Ectodermal cell (in vitro differentiated cells): ENCODE measurements around the gene ZRANB2.

Source experiments
- H3K27ac ChIP-seq: 2 replicates; pipeline ENCODE4 v1.7.0; 2013; ENCODE audit warnings: mild to moderate bottlenecking, low read depth, low read length; ENCODE audit not compliant: insufficient read depth, poor library complexity, severe bottlenecking
- H3K27me3 ChIP-seq: 2 replicates; pipeline ENCODE4 v1.7.0; 2013; ENCODE audit warnings: mild to moderate bottlenecking, low read length; ENCODE audit not compliant: insufficient read depth, control insufficient read depth, poor library complexity, severe bottlenecking
- H3K36me3 ChIP-seq: one replicate; pipeline ENCODE4 v1.7.0; 2013; ENCODE audit warnings: low read length; ENCODE audit not compliant: control insufficient read depth, insufficient read depth
- H3K4me1 ChIP-seq: one replicate; pipeline ENCODE4 v1.7.0; 2013; ENCODE audit warnings: low read length; ENCODE audit not compliant: control insufficient read depth, insufficient read depth
- H3K4me3 ChIP-seq: 2 replicates; pipeline ENCODE4 v1.7.0; 2013; ENCODE audit warnings: low read depth, low read length, control low read depth; ENCODE audit not compliant: insufficient read depth
- H3K9me3 ChIP-seq: 2 replicates; pipeline ENCODE4 v1.7.0; 2013; ENCODE audit warnings: mild to moderate bottlenecking, low read length, moderate library complexity; ENCODE audit not compliant: control insufficient read depth
- WGBS, 2 experiments: methylation state at CpG; one replicate each; pipeline ENCODE4 v1.1.7; 2013; ENCODE audit warnings: missing lambda C conversion rate in 2 of 2; 5-methylcytosine and 5-hydroxymethylcytosine counted together

The ZRANB2 gene

DNA sequence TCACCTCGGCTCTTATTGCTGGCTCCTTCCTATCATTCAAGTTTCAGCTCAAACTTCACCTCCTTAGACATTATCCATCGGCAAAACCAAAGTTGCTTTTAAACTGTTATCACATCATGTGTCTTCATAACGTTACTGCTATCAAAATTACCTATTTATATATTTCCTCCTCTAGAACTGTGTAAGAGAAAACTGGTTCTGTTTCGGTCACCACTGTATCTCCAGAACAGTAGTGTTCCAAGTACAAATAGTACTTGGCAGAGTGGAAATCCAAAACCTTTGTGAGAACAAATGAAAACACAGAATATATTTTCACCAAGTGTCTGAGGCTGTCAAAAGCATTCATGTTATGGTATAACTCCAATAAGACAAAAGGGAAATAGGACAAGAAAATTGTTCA, 9.1 kb downstream of the ZRANB2 start:
- Histone ChIP-seq H3K4me1 (no peaks in the 10 kb centered on the region), H3K4me3 (no peak overlapping the region), H3K9me3 (no peaks in the 10 kb centered on the region), H3K36me3 (peaks cover 34% of the 10 kb centered on the region), H3K27ac (no peak overlapping the region), H3K27me3 (no peaks in the 10 kb centered on the region)
- WGBS, 2 experiments, result 96 to 98% methylated on average over 4 of the region's 4 CpGs

DNA sequence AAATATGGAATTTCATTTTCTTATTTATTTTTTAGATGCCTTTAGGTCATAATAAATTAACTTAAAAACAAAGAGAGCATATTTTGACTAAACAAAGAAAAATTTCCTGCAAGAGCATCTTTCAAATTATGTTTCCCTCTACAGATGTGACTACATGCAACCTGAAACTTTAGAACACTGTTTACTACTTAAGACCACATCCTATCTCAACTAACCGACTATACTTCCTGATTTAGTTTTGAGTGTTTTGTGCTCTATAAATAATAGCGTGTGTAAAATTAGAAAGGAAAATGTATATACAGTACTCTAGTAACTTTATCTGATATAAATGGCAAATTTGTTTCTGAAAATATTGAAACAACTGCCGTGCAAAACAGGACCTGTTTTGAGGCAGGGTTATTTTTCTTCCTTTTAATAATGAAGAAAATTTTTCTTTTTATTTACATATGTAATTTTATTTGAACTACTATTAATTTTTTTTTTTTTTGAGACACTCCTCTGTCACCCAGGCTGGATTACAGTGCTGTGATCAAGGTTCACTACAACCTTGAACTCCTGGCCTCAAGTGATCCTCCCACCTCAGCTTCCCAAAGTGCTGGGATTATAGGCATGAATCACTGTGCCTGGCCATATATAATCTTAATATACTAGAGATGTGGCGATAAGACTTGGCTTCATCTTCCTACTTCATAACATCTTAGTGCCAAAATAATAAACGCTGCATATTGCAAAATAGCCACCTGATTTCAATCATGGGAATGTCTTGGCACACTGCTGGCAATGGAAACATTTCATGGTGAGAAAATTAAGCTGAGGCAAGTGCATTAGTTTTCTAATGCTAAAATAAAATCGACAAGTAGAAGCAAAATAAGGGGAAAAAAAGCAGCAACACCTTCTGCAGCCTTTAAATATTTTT, 12.3 kb downstream of the ZRANB2 start:
- WGBS, 2 experiments, result 93 to 96% methylated on average over 3 to 4 of the region's 6 CpGs
- Histone ChIP-seq H3K9me3 (no peaks in the 10 kb centered on the region), H3K36me3 (peaks cover 43% of the 10 kb centered on the region), H3K27ac (no peak overlapping the region), H3K4me1 (no peaks in the 10 kb centered on the region), H3K27me3 (no peaks in the 10 kb centered on the region), H3K4me3 (no peak overlapping the region)

DNA sequence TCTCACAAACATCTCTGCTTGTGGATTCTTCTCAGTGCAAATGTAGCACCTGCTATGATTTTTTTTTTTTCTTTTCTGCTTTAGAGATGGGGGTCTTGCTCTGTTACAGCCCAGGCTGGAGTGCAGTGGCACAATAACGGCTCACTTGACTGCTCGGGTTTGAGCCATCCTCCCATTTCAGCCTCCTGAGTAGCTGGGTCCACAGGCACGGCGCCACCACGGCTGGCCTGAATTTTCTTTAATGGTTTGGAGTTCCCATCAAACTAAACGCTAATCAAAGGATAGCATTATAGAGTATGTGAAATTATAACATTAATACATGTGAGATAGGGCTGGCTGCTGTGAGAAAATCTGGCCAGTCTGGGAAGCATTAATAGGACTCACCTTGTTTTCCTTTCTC, 26.0 kb downstream of the ZRANB2 start:
- Histone ChIP-seq H3K4me3 (no peak overlapping the region), H3K4me1 (no peaks in the 10 kb centered on the region), H3K27ac (no peak overlapping the region), H3K9me3 (no peaks in the 10 kb centered on the region), H3K36me3 (no peaks in the 10 kb centered on the region), H3K27me3 (no peaks in the 10 kb centered on the region)
- WGBS, 2 experiments, result 86 to 95% methylated on average over 5 to 6 of the region's 6 CpGs

DNA sequence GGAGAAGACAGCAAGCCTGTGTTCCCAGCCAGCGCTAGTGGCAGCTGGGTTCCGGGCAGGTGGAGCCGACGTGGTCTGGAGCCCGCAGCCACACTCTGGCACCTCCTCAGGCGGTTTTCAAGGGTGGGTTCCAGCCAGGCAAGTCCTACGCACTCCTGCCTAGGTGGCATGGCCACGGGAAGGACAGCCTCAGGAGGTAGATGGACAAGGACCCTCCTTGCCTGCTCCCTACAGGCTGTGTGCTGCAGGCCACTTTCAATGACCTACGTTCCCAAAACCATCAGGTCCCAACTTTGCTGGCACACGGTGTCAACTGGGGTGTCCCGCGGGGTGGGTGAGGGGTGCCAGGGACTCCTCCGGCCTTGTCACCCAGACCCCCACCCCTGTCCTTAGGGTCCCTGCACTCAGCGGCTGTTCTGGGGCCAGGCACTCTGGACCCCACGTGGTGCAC, 26.5 kb downstream of the ZRANB2 start:
- no peaks in the 10 kb centered on the region for H3K9me3 ChIP-seq
- H3K4me3 ChIP-seq, result no peak overlapping the region
- no peaks in the 10 kb centered on the region for H3K36me3 ChIP-seq
- H3K4me1 ChIP-seq, result no peaks in the 10 kb centered on the region
- WGBS, 2 experiments, result 93 to 94% methylated on average over 15 of the region's 15 CpGs
- H3K27me3 ChIP-seq, result peaks cover 2% of the 10 kb centered on the region
- H3K27ac ChIP-seq, result no peak overlapping the region

DNA sequence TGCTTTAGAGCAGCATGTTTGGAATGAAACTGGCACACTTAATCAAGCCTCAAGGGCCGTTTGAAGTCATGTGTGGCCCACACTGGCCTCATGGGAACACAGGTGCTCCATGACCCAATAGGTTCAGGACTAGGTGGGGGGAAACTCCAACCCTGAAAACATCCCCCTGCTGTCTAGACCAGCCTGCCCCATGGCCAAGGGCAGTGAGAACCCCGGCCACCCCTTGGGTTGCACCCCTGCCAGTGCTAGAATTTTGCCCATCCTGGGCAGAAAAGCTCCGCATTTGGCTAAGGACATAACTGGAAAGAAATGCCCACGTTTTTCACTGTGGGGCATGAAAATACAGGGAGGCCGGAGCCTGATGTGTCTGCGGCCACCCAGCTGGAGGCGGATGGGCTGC, 27.1 kb downstream of the ZRANB2 start:
- peaks cover 7% of the 10 kb centered on the region for H3K27me3 ChIP-seq
- H3K36me3 ChIP-seq, result no peaks in the 10 kb centered on the region
- no peaks in the 10 kb centered on the region for H3K4me1 ChIP-seq
- H3K4me3 ChIP-seq, result no peak overlapping the region
- H3K9me3 ChIP-seq, result no peaks in the 10 kb centered on the region
- no peak overlapping the region for H3K27ac ChIP-seq
- 75 to 92% methylated on average over 6 to 7 of the region's 7 CpGs for WGBS, 2 experiments

DNA sequence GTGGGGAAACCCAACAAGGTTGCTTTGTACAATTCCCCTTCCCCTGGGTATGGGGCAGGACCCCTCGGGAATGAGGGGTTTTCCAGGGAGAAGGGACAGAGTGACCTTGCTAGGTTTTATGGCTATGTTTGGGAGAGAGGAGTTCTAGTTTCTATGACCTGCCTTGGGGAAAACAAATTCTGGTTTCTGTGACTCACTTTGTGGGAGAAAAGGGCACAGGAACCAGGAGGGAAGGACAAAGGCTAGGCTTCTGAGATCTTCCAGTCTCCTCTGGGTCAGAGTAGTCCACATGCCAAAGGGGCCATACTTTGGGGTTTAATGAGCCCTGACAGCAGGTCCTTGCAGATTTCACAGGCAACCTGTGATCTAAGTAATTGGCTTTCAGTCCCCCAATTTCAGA, 27.7 kb downstream of the ZRANB2 start:
- H3K27ac ChIP-seq, result no peak overlapping the region
- no peaks in the 10 kb centered on the region for H3K4me1 ChIP-seq
- H3K27me3 ChIP-seq, result peaks cover 13% of the 10 kb centered on the region
- no peaks in the 10 kb centered on the region for H3K36me3 ChIP-seq
- H3K4me3 ChIP-seq, result no peak overlapping the region
- H3K9me3 ChIP-seq, result no peaks in the 10 kb centered on the region
- 88 to 90% methylated on average over 1 of the region's 1 CpG for WGBS, 2 experiments

DNA sequence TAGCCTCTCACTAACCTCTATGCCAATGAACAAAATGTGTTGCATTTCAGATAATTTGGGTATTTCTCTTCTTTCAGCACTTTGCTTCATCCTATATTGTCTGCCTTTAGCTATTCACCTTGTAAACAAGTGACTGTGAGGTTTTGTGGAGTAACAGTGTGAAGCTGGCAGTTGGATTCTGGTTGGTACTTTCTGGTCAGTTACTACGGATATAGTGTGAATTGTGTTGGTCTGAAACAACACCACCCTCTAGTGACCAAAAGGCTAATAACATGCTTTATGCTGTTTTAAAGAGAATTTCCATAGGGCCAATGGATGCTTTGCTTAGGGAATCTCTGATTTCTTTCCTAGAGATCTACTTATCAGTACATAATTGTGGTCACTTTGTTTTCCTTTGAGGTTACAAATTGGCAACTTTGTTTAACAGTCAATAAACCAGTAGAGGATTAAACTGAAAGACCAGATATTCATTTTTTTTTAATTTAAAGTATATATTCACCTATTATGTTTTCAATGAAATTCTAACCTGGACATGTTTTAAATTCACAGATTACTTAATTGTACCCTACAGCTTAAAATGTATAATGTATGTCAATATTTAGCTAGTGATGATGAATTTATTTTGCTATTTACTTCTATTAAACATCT, 30.8 kb downstream of the ZRANB2 start:
- Histone ChIP-seq H3K36me3 (no peaks in the 10 kb centered on the region), H3K27me3 (peaks cover 38% of the 10 kb centered on the region), H3K27ac (no peak overlapping the region), H3K4me1 (no peaks in the 10 kb centered on the region), H3K4me3 (no peak overlapping the region), H3K9me3 (no peaks in the 10 kb centered on the region)
- 0% methylated on average over 1 of the region's 1 CpG; no CpG with 5 or more reads in 1 of the 2 experiments for WGBS, 2 experiments

DNA sequence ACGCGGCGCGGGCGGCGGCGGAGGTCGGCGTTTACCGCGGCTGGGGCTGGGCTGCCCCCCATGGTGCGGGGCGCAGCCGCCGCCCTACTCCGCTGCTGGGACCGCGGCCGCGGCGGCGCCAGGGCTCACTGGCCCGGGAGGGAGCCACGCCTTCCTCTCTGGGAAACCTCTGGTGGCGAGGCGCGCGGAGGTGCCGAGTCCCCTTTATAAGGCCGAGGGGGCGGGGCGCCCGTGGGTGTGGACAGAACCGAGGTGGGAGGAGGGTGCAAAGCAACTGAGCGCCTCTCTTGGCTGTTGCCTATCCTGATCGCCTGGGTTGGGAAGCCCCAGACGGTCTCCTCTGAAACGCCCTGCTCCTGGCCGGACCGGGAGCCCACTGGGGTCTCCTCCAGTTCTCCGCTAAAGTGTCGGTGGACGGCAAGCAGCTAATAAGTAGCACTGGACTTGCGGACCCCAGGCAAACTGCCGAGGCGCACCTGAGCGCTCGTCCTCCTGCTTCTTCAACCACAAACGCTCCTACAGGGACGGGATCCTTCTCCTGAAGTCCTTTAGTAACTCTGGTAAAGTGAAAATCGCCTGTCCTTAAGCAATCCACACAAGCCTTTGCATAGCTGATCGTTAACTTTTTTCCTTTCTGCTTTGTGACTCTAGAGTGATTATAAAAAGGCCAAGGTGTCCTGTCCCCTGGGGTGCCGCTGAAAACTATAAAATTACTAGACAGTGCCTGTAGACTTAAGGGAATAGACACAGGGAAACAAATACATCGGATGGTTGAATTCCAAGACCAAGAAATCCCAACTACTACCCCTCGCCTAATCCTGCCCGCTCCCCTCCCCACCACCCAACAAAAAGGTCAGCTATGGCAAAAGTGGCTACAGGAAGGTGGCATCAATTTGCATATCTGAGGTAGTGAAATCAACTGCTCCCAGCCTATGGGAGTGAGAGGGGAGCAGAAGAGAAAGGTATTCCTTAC, 32.9 kb downstream of the ZRANB2 start, which contains the start of gene PTGER3:
PTGER3 (minus strand) TSS at position 182 of the 973 bp plus-strand sequence. CDS start 239 bp downstream, outside the sequence.
- 3 to 4% methylated on average over 56 of the region's 56 CpGs for whole genome bisulfite sequencing, 2 experiments
- H3K4me3 ChIP-seq, result peak within 1 kb of the TSS; percentile 41
- peaks cover 38% of the 10 kb centered on the region for H3K27me3 ChIP-seq
- H3K9me3 ChIP-seq, result no peaks in the 10 kb centered on the region
- H3K4me1 ChIP-seq, result no peaks in the 10 kb centered on the region
- H3K27ac ChIP-seq, result no peak within 1 kb of the TSS
- no peaks in the 10 kb centered on the region for H3K36me3 ChIP-seq

DNA sequence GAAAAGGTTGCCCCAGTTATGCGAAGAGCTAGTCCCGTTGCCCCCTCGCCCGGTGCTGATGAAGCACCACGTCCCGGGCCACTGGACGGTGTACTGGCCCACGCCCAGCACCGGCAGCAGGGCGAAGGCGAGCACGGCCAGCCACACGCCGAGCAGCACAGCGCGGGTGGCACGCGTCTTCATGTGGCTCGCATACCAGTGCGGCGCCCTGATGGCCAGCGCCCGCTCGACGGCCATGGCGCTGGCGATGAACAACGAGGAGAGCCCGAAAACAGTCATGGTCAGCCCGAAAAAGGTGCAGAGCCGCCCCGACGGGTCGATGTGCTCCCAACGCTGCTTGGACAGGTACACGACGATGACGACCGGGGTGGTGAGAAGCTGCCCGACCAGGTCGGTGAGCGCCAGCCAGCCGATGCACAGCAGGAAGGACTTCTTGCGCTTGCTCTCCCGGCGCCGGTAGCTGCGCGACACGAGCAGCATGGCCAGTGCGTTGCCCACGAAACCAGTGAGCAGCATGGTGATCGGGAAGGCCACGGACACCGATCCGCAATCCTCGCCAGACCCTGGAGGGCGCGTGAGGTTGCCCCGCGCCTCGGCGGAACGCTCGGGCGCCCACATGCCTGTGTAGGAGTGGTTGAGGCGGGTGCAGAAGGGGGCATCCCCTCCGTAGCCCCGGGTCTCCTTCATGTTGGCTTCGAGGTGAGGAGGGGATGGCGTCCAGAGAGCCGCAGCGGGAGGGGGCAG, 33.8 kb downstream of the ZRANB2 start:
- Histone ChIP-seq H3K4me1 (no peaks in the 10 kb centered on the region), H3K27me3 (peaks cover 38% of the 10 kb centered on the region), H3K36me3 (no peaks in the 10 kb centered on the region), H3K9me3 (no peaks in the 10 kb centered on the region), H3K27ac (no peak overlapping the region), H3K4me3 (peak overlapping the region; percentile 41)
- WGBS, 2 experiments, result 42% methylated on average over 73 of the region's 73 CpGs
